Skeletal muscle cell (primary cell): ENCODE data around the gene EGFR.
"Not testable (repeated sequence)": the region's sequence is repeated elsewhere in the genome, so short reads cannot be mapped to it uniquely, and the experiment has no call there.

Experiments
- DNase-seq: peaks from one replicate; pipeline ENCODE4 v3.0.0-alpha.2; 2010; ENCODE audit warnings: low read depth
- H3K4me3 ChIP-seq: 2 replicates; pipeline ENCODE4 v1.5.1; 2011; ENCODE audit warnings: low read depth, mild to moderate bottlenecking, control low read depth, low read length, moderate library complexity

The EGFR gene

GRCh38 chr7:55154096-55154495, 135.3 kb downstream of the EGFR start:
- DNase-seq = no peak
- H3K4me3 ChIP-seq = no peak overlapping the region

- H3K4me3 ChIP-seq = no peak overlapping the region
- no peak for DNase-seq
Observed at GRCh38 chr7:55155351-55156117, 136.7 kb downstream of the EGFR start.

- H3K4me3 ChIP-seq = no peak overlapping the region
- DNase-seq = no peak
Observed at GRCh38 chr7:55156919-55157763, 138.3 kb downstream of the EGFR start.

- no peak for DNase-seq
- H3K4me3 ChIP-seq = no peak overlapping the region
Observed at GRCh38 chr7:55157764-55158105, 138.9 kb downstream of the EGFR start.

GRCh38 chr7:55158541-55159382, 139.9 kb downstream of the EGFR start:
- no peak for DNase-seq
- H3K4me3 ChIP-seq = no peak overlapping the region

GRCh38 chr7:55160539-55160938, 141.7 kb downstream of the EGFR start:
- no peak for DNase-seq
- no peak overlapping the region for H3K4me3 ChIP-seq

- DNase-seq = no peak
Observed at GRCh38 chr7:55161154-55161687, 142.4 kb downstream of the EGFR start.

GRCh38 chr7:55162476-55162875, 143.7 kb downstream of the EGFR start:
- no peak for DNase-seq
- H3K4me3 ChIP-seq = no peak overlapping the region

More at GRCh38 chr7:55161154-55161687, 142.4 kb downstream of the EGFR start:
- no peak overlapping the region for H3K4me3 ChIP-seq

- DNase-seq = no peak
- H3K4me3 ChIP-seq = no peak overlapping the region
Observed at GRCh38 chr7:55163733-55164132, 144.9 kb downstream of the EGFR start.

- no peak overlapping the region for H3K4me3 ChIP-seq
- DNase-seq = no peak
Observed at GRCh38 chr7:55164527-55164926, 145.7 kb downstream of the EGFR start.

GRCh38 chr7:55165176-55165861, 146.5 kb downstream of the EGFR start:
- no peak overlapping the region for H3K4me3 ChIP-seq
- no peak for DNase-seq

- not testable (repeated sequence) for DNase-seq, H3K4me3 ChIP-seq
Observed at GRCh38 chr7:55167296-55167695, 148.5 kb downstream of the EGFR start.

- H3K4me3 ChIP-seq = no peak overlapping the region
- no peak for DNase-seq
Observed at GRCh38 chr7:55170335-55171069, 151.7 kb downstream of the EGFR start.

- no peak overlapping the region for H3K4me3 ChIP-seq
- DNase-seq = no peak
Observed at GRCh38 chr7:55171157-55171556, 152.3 kb downstream of the EGFR start.

GRCh38 chr7:55172161-55172560, 153.3 kb downstream of the EGFR start:
- DNase-seq = no peak
- no peak overlapping the region for H3K4me3 ChIP-seq

GRCh38 chr7:55172881-55173609, 154.2 kb downstream of the EGFR start:
- DNase-seq = no peak
- no peak overlapping the region for H3K4me3 ChIP-seq

GRCh38 chr7:55173671-55174070, 154.9 kb downstream of the EGFR start:
- H3K4me3 ChIP-seq = no peak overlapping the region
- DNase-seq = no peak

GRCh38 chr7:55174456-55174855, 155.6 kb downstream of the EGFR start:
- no peak for DNase-seq
- no peak overlapping the region for H3K4me3 ChIP-seq
